ENCODE data around the gene ARID1B.

DNA sequence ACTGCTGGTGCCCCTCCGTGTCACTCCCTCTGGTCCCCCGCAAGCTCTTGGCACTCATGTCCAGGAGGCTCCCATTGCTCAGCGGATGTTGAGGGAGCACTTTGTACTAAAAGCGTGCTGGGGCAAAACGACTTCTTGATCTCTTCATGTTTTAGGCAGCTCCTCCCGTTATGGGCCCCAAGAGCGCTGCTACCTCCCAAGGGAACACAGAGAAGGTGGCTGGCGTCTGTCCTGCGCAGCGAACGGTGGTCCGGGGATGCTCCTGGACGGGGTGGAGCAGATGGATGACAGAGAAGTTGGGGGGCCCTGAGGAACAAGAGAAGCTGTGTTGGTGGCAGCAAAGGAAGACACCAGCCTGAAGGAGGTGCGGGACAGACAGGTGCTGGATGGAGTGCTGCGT, 446.3 kb downstream of the ARID1B start:
- TF ChIP-seq, protein P1, sequence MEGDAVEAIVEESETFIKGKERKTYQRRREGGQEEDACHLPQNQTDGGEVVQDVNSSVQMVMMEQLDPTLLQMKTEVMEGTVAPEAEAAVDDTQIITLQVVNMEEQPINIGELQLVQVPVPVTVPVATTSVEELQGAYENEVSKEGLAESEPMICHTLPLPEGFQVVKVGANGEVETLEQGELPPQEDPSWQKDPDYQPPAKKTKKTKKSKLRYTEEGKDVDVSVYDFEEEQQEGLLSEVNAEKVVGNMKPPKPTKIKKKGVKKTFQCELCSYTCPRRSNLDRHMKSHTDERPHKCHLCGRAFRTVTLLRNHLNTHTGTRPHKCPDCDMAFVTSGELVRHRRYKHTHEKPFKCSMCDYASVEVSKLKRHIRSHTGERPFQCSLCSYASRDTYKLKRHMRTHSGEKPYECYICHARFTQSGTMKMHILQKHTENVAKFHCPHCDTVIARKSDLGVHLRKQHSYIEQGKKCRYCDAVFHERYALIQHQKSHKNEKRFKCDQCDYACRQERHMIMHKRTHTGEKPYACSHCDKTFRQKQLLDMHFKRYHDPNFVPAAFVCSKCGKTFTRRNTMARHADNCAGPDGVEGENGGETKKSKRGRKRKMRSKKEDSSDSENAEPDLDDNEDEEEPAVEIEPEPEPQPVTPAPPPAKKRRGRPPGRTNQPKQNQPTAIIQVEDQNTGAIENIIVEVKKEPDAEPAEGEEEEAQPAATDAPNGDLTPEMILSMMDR (conservative IDR thresholded peaks at IDR 0.05), result no peak
- TF ChIP-seq ZFX (IDR thresholded peaks at IDR 0.05), result no peak
